B cell (primary cell): ENCODE results near the gene PTH1R. TPM values are rescaled to one million over a fixed set of nuclear protein-coding genes. Genes with fewer than 3 reads are reported as not detected.
A peak's percentile ranks its signal among the peaks of the same experiment; 100 is the strongest.

Experiments
- ATAC-seq: fragments of 200-7000 bp; cut with Tn5 transposase; one replicate; pipeline ENCODE4 v1.10.0; 2021; ENCODE audit warnings: low read depth, mild to moderate bottlenecking, moderate number of reproducible peaks, moderate library complexity
- CTCF ChIA-PET: fragments of 350-600 bp; sonication (Branson Sonifier 250); formaldehyde crosslinking; loops from one replicate; lab custom pipeline; 2021; ENCODE audit warnings: antibody characterized with exemption, inconsistent platforms; lab: Charles Lee
- POLR2A ChIA-PET: fragments of 350-600 bp; sonication (Branson Sonifier 250); formaldehyde crosslinking; loops from one replicate; lab custom pipeline; 2021; ENCODE audit warnings: antibody characterized with exemption; lab: Charles Lee
- DNase-seq: peaks from one replicate; pipeline ENCODE4 v3.0.0; 2013
- H2AFZ ChIP-seq: 2 replicates; pipeline ENCODE4 v1.6.1; 2012; ENCODE audit warnings: mild to moderate bottlenecking, low read depth, low read length; ENCODE audit not compliant: insufficient read depth, poor library complexity, severe bottlenecking
- H3K27ac ChIP-seq, 2 donors: 1 replicate in 1 of 2; 2 replicates in 1 of 2; pipeline ENCODE4 v1.5.1; 2012 to 2013; ENCODE audit warnings: low read length in 2 of 2, mild to moderate bottlenecking in 2 of 2, moderate library complexity in 1 of 2
- H3K27me3 ChIP-seq, 4 experiments: fragments of 200-600 bp in 1 of 4; sonication (generic) in 1 of 4; replicated peaks in 1 of 4; 1 replicate in 2 of 4; 2 replicates in 2 of 4; pipeline versions ENCODE4 v1.6.1 to v1.7.0; 2013 to 2016; ENCODE audit warnings: low read length in 3 of 4, mild to moderate bottlenecking in 2 of 4, mixed read lengths in 1 of 4, moderate library complexity in 1 of 4; ENCODE audit not compliant: insufficient read depth in 4 of 4, control insufficient read depth in 3 of 4; ENCODE audit errors: control extremely low read depth in 1 of 4
- H3K36me3 ChIP-seq, 2 experiments: replicated peaks in 1 of 2; 1 replicate in 1 of 2; 2 replicates in 1 of 2; pipeline versions ENCODE4 v1.6.1 to v1.7.1; 2013; ENCODE audit warnings: low read length in 1 of 2; ENCODE audit not compliant: insufficient read depth in 2 of 2, control insufficient read depth in 1 of 2; ENCODE audit errors: control extremely low read depth in 1 of 2, extremely low read depth in 1 of 2
- H3K4me1 ChIP-seq, 2 donors: fragments of 200-600 bp in 1 of 2; sonication (generic) in 1 of 2; 1 replicate in 1 of 2; 2 replicates in 1 of 2; pipeline versions ENCODE4 v1.5.1 to v1.6.1; 2013 to 2017; ENCODE audit warnings: low read length in 2 of 2; ENCODE audit not compliant: control insufficient read depth in 2 of 2, insufficient read depth in 2 of 2
- H3K4me2 ChIP-seq: replicated peaks from 2 replicates; pipeline ENCODE3; 2012; ENCODE audit warnings: mild to moderate bottlenecking, low read depth, low read length; ENCODE audit not compliant: poor library complexity, severe bottlenecking
- H3K4me3 ChIP-seq, 5 experiments: fragments of 200-600 bp in 1 of 5; sonication (generic) in 1 of 5; 1 replicate in 3 of 5; 2 replicates in 2 of 5; pipeline versions ENCODE4 v1.5.1 to v1.7.0; 2011 to 2016; ENCODE audit warnings: low read length in 4 of 5, mild to moderate bottlenecking in 4 of 5, low read depth in 2 of 5, control low read depth in 1 of 5, moderate library complexity in 1 of 5; ENCODE audit not compliant: insufficient read depth in 1 of 5; ENCODE audit errors: control extremely low read depth in 1 of 5, extremely low read depth in 1 of 5
- H3K79me2 ChIP-seq: fragments of 200-600 bp; sonication (generic); one replicate; pipeline ENCODE4 v1.6.0; 2016; ENCODE audit warnings: low read length; ENCODE audit not compliant: control insufficient read depth, insufficient read depth
- H3K9ac ChIP-seq: fragments of 200-600 bp; sonication (generic); 2 replicates; pipeline ENCODE4 v1.6.1; 2017; ENCODE audit warnings: mild to moderate bottlenecking, low read length, moderate library complexity
- H3K9me3 ChIP-seq, 3 donors: one replicate each; pipeline versions ENCODE4 v1.6.1 to v1.7.1; 2013; ENCODE audit warnings: low read length in 2 of 3; ENCODE audit not compliant: control insufficient read depth in 2 of 3, insufficient read depth in 1 of 3; ENCODE audit errors: control extremely low read depth in 1 of 3
- H4K20me1 ChIP-seq: 2 replicates; pipeline ENCODE4 v1.6.0; 2012; ENCODE audit warnings: mild to moderate bottlenecking, low read length; ENCODE audit not compliant: insufficient read depth, control insufficient read depth, poor library complexity, severe bottlenecking
- H3K27ac Mint-ChIP-seq: one replicate; pipeline ENCODE4 v1.8.0; 2021; ENCODE audit warnings: mixed read lengths
- H3K27me3 Mint-ChIP-seq: one replicate; pipeline ENCODE4 v1.8.0; 2021; ENCODE audit warnings: mixed read lengths
- H3K4me1 Mint-ChIP-seq: one replicate; pipeline ENCODE4 v1.8.0; 2021; ENCODE audit warnings: mixed read lengths
- H3K4me3 Mint-ChIP-seq: one replicate; pipeline ENCODE4 v1.8.0; 2021; ENCODE audit warnings: mixed read lengths
- H3K9me3 Mint-ChIP-seq: one replicate; pipeline ENCODE4 v1.8.0; 2022; ENCODE audit warnings: mixed read lengths; ENCODE audit not compliant: insufficient read depth
- EZH2 ChIP-seq: IDR thresholded peaks from 2 replicates; pipeline ENCODE4 v1.6.1; 2012; ENCODE audit warnings: borderline replicate concordance, low read depth, mild to moderate bottlenecking, moderate library complexity, low read length; ENCODE audit not compliant: insufficient read depth, poor library complexity, severe bottlenecking
- WGBS: methylation state at CpG from one replicate; pipeline ENCODE4 v1.1.5; 2013; ENCODE audit warnings: missing lambda C conversion rate; ENCODE audit not compliant: insufficient coverage; 5-methylcytosine and 5-hydroxymethylcytosine counted together
- intact Hi-C: fragments of 100-400 bp; cut with micrococcal nuclease; formaldehyde crosslinking; loops from one replicate; pipeline ENCODE4 v1.10.0; 2022
- polyA plus RNA-seq: library from polyadenylated mRNA; depleted of rRNA; stranded (reverse); fragments of >200 nt; gene quantifications from 2 replicates; pipeline ENCODE4 v1.2.3, GENCODE V29; 2012
- total RNA-seq, 2 donors: library from RNA; stranded (reverse); fragments of 120-200 nt in 1 of 2; gene quantifications; 1 replicate in 1 of 2; 2 replicates in 1 of 2; pipeline versions ENCODE4 v1.2.3 to v1.2.4, GENCODE V29; 2013 to 2022
- TF ChIP-seq, protein P1 (sequence below): fragments of 200-600 bp; IDR thresholded peaks from one replicate; pipeline ENCODE4 v1.8.0; 2022; ENCODE audit warnings: antibody characterized with exemption, mild to moderate bottlenecking

Gene PTH1R
- total and polyA plus RNA-seq, 2 donors (not counting 1 experiment from before 2014, with no cell fraction given): not detected

DNA sequence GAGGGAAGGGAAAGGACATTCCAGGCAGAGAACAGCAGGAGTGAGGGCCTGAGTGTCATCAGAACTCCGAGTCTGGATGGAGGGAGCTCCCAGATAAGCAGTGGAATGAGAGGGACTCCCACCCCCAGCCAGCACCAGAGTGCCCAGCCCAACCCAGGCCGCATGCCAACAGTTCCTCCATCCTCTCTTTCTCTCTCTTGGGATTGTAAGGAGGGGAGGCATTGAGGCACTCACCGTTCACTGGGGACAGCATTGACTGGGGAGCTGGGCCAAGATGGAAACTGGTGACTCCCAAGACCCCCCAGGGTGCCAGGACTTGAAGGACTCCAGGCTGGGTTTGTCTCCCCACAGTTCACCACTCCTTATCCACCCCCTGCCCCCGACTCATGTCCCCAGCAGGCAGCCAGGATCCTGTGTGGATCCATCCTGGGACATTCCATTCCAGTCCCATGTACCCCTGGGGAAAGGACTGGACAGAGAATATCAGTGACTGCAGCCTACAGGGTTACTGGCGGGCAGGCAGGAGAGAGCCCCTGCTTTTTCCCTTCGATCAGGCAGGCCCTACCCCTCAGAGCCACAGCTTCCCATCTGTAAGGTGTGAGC lies 15.7 kb downstream of the PTH1R start:
- Histone ChIP-seq H3K4me1 (peaks cover 18 to 19% of the 10 kb centered on the region in 2 donors), H3K4me3 (no peak overlapping the region), H3K9ac (no peak overlapping the region), H3K79me2 (no peaks in the 10 kb centered on the region), H3K9me3 (peaks cover 0 to 6% (median 0%) of the 10 kb centered on the region in 3 donors), H3K36me3 (no peaks in the 10 kb centered on the region), H4K20me1 (no peaks in the 10 kb centered on the region), H2AFZ (no peak overlapping the region), H3K27ac (no peak overlapping the region), H3K4me2 (peak overlapping the region; percentile 79), H3K27me3 (peaks cover 0 to 60% (median 23%) of the 10 kb centered on the region in 4 experiments)
- Mint-ChIP-seq H3K27ac (no peak overlapping the region), H3K4me1 (peaks cover 21% of the 10 kb centered on the region), H3K9me3 (no peaks in the 10 kb centered on the region), H3K27me3 (peaks cover 56% of the 10 kb centered on the region), H3K4me3 (peak overlapping the region; percentile 86)
- intact Hi-C loops: no loop called here
- WGBS: 90% methylated on average over 3 of the region's 6 CpGs
- ATAC-seq (no peak), DNase-seq (no peak)
- no peak for TF ChIP-seq EZH2
- TF ChIP-seq, protein P1, sequence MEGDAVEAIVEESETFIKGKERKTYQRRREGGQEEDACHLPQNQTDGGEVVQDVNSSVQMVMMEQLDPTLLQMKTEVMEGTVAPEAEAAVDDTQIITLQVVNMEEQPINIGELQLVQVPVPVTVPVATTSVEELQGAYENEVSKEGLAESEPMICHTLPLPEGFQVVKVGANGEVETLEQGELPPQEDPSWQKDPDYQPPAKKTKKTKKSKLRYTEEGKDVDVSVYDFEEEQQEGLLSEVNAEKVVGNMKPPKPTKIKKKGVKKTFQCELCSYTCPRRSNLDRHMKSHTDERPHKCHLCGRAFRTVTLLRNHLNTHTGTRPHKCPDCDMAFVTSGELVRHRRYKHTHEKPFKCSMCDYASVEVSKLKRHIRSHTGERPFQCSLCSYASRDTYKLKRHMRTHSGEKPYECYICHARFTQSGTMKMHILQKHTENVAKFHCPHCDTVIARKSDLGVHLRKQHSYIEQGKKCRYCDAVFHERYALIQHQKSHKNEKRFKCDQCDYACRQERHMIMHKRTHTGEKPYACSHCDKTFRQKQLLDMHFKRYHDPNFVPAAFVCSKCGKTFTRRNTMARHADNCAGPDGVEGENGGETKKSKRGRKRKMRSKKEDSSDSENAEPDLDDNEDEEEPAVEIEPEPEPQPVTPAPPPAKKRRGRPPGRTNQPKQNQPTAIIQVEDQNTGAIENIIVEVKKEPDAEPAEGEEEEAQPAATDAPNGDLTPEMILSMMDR: no peak
- CTCF ChIA-PET: interaction anchor here (1.0 to 1.9 kb wide), 2 partner anchors 185 to 405 kb away, joined by 3 to 5 read pairs; no protein-coding TSS in a partner anchor
- POLR2A ChIA-PET: no interaction called here

DNA sequence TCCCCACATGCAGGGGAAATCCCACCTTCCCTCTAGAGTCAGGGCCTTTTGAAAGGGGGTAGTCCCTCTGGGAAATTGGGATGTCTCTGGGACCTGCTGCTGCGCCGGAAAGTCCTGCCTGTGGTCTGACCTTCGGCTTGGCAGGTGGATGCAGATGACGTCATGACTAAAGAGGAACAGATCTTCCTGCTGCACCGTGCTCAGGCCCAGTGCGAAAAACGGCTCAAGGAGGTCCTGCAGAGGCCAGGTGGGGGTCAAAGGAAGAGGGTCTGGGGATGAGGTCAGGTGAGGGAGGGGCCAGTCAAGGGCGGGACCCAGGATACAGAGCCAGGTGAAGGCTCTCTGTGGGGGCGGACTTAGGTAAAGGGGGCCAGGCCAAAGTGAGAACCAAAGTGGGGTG lies 16.2 kb downstream of the PTH1R start:
- TF ChIP-seq EZH2: no peak
- TF ChIP-seq, protein P1: no peak
- Histone ChIP-seq H2AFZ (no peak overlapping the region), H3K27me3 (peaks cover 0 to 60% (median 24%) of the 10 kb centered on the region in 4 experiments), H3K9me3 (peaks cover 0 to 6% (median 0%) of the 10 kb centered on the region in 3 donors), H3K4me2 (no peak overlapping the region), H3K27ac (no peak overlapping the region), H3K79me2 (no peaks in the 10 kb centered on the region), H3K4me1 (peaks cover 22 to 23% of the 10 kb centered on the region in 2 donors), H3K9ac (no peak overlapping the region), H4K20me1 (no peaks in the 10 kb centered on the region), H3K36me3 (no peaks in the 10 kb centered on the region), H3K4me3 (no peak overlapping the region)
- H3K4me3 Mint-ChIP-seq: no peak overlapping the region
- ATAC-seq (no peak), DNase-seq (no peak)
- peaks cover 54% of the 10 kb centered on the region for H3K27me3 Mint-ChIP-seq
- no peaks in the 10 kb centered on the region for H3K9me3 Mint-ChIP-seq
- POLR2A ChIA-PET: no interaction called here
- peaks cover 24% of the 10 kb centered on the region for H3K4me1 Mint-ChIP-seq
- CTCF ChIA-PET: interaction anchor here (1.0 to 2.7 kb wide), 4 partner anchors 19 to 405 kb away, joined by 3 to 12 read pairs (median 8); no protein-coding TSS in a partner anchor
- intact Hi-C loops: no loop called here
- no peak overlapping the region for H3K27ac Mint-ChIP-seq
- WGBS: 68% methylated on average over 9 of the region's 9 CpGs
